Bone marrow (tissue), 2 donors: ENCODE measurements around the gene RSL1D1.
A peak's percentile ranks its signal among the peaks of the same experiment; 100 is the strongest.

ENCODE experiments used
- DNase-seq, 2 donors: peaks; one replicate each; lab custom pipeline; 2025; lab: John Stamatoyannopoulos, UW

RSL1D1 gene

DNA sequence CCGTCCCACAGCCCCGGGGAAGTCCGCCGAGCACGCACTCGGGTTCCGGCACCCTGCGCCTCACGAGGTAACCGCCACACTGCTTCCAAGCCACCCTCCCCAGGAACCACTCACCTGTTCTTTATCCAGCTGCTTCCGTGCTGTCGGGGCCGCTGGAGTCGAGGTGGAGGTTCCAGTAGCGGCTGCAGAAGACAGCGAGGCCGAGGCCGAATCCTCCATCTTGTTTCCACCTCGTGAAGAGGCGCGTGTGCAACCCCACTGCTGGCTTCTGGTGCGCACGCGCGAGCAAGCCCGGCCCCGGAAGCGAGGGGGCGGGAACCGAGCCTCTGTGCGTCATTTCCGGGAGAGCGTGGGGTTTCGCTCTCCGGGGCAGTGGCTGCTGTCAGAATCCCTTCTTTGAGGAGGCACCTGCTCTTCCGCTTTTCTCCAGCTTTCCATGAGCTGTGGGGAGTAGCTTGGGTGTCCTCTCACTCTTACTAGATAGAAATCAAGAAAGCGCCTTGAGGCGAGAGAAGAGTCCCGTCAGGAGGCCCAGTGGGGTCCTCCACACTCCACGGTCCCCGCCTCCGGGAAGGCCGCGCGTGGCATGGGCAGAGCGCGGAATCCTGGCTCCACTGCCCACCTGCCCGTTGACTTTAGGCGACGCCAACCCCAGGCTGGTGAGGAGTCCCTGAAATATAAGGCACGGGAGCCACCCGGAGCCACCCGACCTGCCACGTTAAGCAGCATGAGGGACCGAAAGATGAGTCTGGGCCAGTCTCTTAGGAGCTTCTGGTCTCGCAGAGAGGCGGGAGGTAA lies at the start of gene RSL1D1:
TSS of gene RSL1D1 (minus strand) at position 249 of the 798 bp plus-strand sequence. CDS start at position 219, 30 bp downstream.
- DNase-seq = peak; percentile 85 to 91

DNA sequence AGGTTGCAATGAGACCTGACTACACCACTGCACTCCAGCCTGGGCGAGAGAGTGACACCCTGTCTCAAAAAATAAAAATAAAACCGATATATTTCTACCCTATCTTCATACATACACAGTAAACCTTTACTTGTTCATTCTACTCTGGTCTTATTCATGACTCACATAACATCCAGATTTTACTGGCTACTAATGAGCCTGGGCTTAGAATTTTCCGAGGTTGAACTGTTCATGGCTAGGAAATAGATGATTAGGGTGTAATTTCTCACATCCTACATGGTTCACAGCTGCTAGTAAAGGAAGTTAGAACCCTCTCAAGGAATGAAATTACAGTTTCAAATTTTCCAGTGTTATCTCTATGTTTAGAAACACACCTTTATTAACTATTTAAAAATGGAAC lies 49.7 kb upstream of the RSL1D1 start:
- no peak for DNase-seq

DNA sequence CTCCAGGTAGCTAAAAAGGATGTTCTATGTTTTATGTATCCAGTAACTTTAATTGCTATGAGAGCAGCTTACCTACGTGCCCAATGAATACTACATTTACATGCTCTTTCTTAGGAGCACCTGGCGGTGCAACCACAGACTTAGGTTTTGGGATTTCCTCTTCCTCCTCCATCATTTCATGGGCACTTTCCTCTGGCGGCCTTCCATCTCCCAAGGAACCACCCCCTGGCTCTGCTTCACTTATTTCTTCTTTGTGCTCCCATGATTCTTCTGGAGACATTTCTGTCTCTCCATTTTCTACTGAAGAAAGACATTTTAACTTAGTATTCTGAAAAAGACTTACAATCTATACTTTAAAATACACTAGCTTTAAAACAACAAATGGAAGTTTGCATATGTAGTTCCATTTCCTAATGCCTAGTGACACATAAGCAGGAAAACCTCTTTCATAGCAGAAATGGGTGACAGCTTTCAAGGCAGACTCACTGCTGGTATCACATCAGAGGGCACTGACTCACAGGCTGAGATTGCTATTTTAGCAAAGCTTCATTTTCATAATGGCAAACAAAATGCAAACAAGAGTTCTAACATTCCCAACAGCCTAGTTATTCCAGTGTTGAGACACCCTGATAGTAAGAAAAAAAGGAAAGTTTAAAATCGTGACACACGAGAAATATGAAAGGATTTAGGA lies 45.3 kb upstream of the RSL1D1 start:
- no peak for DNase-seq

DNA sequence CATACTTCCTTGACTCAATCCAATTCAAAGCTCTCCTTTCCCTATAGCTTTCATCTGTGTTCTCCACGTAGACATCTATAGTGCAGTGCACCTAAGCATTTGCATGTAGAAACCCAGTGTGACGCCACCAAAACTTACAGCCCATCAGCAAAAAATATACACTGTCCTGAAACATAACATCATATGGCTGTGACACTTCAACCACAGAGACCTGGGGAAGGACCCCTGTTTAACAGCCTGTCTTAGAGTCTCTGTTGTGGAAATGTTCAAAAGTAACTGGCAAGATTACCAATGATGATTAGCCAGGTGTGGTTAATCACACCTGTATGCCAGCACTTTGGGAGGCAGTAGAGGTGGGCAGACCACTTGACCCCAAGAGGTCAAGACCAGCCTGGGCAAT lies 42.2 kb upstream of the RSL1D1 start:
- DNase-seq = no peak

DNA sequence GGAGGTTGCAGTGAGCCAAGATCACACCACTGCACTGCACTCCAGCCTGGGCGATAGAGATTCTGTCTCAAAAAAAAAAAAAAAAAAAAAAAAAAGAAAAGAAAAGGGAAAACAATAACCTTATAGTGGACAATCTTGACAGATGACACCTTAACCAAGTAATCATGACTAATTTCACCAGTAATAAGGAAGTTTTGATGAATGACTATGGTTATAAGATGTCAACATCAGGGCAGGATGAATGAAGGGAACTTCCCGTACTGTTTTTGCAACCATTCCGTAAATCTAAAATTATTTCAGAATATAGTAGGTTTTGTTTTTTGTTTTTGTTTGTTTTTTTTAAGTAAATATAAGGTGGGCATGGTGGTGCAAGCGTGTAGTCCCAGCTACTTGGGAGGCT lies 41.4 kb upstream of the RSL1D1 start:
- DNase-seq = no peak

DNA sequence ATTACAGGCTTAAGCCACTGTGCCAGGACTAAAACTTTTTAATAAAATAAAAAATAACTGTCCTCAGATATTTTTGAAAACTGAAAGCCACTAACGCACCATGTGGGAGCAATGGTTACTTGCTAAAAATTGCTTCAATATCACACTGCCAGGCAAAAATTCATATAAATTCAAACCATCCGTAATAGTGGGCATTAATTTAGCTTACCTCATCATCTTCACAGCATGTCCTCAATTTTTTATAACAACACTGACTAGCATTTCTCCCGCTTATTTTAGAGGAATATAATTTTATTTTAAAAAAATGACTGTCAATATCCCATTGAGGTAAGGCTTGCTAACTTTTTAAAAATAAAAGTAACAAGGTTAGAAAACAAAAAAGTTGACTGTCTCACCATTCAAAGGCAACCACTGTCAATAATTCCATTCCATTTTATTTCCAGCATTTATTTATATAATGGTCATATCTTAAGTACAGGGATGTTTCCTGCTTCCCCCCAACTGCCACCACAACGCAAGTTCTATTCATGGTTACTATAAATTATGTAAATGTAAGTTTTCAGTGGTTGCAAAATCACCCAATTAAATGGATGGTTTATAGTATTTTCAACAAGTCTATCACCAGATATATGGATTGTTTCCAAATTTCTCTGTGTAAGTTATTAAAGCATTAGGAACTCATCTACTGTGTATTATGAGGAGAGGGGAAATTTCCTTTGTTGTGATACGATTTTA lies 39.1 kb upstream of the RSL1D1 start:
- no peak for DNase-seq

DNA sequence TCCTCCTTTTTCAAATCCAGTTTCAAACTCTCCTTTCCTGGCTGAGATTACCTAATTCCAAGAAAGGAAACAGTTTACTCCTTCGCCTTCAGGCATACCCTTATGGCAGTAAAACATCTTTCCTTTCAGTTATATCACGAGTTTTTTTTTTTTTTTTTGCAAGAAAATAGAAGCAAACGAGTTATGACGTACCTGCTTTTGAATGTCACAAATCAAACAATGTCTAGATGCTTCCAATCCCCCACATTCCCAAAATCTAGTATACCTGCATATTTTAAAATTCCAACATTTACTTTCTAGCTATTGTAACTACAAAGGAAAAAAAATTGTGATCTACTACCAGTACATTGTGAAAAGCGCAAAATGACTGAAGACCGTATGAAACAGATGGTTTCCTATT lies 35.5 kb upstream of the RSL1D1 start:
- DNase-seq = no peak

DNA sequence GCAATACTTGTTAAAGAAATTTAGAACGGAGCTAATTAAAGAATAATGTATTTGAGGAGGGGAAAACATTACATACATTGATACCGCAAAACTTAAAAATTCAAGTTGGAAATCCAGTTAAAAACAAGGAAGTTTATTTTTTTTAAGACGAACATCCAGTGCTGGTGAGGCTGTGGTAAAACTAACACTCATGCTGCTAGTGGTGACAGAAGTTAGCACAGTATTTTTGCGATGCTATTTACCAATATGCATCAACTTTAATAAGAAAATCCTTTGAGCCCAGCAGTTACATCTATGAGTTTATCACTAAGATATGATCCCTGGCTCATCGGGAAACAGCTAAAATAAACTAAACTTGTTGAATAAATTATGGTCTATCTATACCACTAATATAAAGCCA lies 32.7 kb upstream of the RSL1D1 start:
- no peak for DNase-seq

DNA sequence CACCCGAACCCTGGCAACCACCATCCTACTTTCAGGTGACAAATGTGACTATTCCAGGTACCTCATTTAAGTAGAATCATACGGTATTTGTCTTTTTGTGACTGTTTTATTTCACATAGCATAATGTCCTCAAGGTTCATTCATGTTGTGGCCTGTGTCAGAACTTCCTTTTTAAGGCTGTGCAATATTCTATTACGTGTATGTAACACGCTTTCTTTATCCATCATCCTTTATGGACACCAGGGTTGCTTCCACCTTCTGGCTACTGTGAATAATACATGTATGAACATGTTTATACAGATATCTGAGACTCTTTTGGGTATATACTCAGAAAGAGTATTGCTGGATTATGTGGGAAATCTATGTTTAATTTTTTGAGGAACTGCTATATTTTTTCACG lies 28.7 kb upstream of the RSL1D1 start:
- no peak for DNase-seq

DNA sequence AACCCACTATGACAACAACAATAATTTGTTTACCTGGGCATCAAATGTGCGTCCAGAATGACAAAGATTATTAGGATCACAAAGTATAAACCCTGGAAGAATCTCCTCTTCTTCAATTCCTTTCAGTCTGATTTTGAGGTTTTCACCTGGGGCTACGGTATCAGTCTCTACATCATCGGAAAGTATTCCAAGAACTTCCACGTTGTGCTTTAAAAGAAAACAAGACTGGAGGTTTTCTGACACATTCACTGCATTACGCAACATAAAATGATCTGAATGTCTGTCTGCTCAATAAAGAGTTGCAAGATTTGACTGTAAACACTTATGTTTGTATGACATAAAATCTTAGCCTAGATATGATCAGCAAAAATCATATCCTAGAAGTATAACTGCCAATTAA lies 26.0 kb upstream of the RSL1D1 start:
- no peak for DNase-seq

DNA sequence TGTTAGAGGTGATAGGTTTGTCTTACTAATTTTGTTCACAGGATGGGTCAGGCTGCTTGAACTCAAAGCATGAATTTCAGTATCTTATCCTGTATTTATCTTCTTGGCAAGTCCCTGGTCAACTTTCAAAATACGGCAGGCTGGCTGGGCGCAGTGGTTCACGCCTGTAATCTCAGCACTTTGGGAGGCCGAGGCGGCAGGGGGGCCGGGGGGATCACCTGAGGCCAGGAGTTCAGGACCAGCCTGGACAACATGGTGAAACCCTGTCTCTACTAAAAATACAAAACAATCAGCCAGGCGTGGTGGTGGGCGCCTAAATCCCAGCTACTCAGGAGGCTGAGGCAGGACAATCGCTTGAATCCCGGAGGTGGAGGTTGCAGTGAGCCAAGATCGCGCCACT lies 25.0 kb upstream of the RSL1D1 start:
- DNase-seq = no peak

DNA sequence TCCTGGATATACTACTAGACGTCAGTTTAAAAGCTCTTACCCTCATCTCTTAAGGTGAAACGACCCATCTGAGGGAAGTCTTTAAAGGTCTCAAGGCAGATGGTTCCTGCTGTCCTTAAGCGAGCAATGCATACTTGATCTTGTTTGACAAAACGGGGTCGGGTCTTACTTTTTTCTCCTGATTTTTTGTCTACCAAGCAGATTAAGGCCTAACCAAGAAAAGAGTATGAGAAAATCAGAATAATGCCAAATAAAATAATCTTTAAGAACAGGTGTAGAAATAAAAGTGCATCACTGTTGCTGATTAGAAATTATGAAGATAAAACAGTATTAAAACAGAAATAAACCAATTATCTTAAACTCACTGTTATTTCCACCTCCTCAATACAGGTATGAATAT lies 24.4 kb upstream of the RSL1D1 start:
- DNase-seq = no peak

DNA sequence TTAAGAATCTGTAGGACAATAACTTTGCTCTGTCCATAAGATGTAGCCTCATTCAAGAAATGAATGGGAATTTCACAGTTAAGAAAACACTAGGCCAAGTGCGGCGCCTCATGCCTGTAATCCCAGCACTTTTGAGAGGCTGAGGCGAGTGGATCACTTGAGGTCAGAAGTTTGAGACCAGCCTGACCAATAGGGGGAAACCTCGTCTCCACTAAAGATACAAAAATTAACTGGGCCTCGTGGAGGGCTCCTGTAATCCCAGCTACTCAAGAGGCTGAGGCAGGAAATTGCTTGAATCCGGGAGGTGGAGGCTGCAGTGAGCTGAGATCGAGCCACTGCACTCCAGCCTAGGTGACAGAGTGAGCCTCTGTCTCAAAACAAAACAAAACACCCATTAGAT lies 19.9 kb upstream of the RSL1D1 start:
- DNase-seq = no peak

DNA sequence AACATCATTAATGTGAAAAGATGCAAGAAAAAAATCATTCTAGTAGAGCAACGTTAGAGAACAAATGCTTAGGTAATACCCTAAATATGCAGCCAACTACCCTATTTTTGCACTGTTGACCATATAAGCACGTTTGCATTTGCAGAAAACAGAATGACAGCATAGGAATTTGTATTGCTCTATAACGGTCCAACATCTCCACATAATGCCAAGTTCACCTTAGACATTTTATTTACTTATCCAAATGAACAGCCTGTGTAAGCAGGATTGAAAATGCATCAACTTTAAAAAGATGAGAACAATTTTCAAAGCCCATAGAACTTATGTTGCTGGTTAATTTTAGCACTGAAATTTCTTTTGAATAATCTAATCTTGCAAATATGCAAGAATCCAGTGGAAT lies 19.1 kb upstream of the RSL1D1 start:
- DNase-seq = no peak

DNA sequence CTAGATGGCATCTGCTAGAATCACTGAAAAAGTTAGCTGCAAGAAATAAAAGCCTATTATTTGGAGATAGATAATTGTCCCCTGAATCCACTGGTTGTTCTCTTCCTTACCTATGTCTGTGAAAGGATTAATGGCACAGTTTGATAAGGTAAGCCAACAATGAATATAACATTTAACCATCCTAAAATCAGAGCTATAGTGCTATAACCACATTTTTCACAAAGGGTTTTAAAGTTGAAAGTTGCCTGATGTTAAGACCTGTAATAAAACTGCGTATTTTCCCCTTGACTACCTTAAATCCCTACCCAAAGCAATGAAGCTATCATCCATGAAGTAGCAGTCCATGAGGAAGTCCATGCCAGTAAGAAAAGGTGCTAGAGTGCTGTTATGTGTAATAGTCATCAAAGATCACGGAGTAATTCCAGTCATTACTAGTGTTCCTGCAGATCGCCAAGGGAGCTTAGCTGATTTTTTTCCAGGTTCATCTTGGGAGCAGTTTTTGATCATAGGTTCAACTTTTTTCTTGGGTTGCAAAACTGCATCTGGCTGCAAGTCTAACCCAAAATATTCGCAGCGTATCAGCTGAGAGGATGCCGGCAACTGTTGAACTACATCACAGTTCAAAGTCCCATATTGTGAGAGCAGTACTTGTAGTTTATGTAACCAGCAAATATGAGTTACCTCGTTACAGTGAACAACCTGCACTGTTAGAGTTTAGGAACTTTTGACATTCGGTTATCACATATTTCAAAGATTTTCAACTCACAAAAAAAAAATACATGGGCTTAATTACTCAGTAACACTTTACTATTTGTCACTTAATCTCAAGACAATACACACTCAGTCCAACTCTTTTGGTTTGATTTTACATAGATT lies 18.2 kb upstream of the RSL1D1 start:
- DNase-seq = no peak

DNA sequence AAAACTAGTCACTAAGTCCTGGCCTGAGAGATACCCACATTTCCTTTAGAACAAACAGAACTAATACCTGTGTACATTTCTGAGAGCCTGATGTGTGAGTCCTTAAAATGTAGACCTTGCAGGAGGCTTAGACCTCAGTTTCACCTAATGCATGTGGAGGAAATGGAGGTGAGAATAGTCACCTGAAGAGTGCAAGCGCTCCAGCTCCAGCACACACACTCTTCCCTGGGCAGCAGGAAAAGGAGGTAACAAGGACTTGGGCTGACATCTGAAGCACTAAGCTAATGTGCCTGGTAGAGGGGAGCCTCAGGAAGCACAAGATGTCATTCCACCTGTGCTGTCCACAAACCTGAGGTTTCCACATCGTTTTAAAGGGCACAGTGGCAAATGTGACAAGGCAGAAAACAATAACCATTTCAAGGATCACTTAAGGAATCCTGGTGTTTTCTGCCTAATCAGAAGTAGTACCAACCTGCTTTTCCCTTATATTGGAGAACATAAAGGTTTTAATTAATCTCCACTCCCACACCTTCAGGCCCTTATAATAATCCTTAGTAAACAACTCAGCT lies 17.2 kb upstream of the RSL1D1 start:
- DNase-seq = no peak

DNA sequence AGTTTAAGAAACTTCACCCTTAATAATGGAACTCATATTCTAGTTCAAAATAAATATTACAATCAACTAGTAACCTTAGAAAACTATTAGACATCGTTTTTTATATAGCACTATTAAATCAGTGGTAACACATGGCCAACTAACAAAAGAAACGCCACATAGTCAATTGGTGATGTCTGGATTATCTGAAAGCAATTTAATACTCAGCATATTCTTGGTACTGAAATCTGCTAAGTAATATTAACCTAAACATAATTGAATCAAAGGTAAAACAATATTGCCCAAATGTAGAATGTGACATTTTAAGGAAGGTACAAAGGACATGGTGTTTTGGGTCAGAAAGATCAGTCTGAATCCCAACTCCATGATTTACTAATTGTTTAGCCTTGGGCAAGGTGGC lies 11.1 kb upstream of the RSL1D1 start:
- no peak for DNase-seq

DNA sequence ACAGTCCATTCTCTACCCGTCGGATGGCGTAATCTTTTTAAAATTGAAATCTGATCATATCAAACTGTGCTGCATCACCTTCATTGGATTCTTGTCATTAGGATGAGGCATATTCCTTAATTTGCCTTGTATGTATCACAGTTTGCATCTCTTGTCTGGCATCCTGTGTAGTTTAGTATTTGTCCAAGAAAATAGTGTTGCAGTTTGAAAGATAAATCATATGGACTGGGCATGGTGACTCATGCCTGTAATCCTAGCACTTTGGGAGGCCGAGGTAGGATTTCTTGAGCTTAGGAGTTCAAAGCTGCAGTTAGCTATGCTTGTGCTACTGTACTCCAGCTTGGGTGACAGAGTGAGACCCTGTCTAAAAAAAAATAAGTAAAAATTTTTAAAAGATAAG lies 5.8 kb upstream of the RSL1D1 start:
- no peak for DNase-seq

DNA sequence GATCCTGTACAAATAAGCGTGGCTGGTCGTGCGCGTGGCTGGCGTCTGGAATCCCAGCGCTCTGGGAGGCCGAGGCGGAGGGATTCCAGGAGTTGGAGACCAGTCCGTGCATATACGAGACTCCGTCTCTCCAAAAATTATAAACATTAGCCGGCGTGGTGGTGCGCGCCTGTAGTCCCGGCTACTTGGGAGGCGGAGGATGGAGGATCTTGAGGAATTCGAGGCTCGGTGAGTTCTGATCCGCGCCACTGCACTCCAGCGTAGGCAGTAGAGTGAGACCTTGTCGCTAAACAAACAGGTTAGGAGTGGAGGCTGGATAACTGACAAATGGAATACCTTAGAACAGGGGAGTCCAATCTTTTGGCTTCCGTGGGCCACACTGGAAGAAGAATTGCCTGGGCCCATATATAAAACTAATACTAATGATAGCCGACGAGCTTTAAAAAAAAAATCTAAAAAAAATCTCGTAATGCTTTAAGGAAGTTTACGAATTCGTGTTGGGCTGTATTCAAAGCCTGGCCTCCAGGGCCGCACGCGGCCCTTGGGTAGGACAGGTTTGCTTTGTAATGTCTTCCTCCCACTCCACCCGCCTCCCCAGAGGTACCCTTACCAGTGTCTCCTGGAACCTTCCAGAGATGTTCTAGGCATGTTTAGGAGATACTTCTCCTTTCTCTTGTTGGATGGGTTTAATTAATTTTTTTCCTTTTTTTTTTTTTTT lies 909 bp upstream of the RSL1D1 start:
- no peak for DNase-seq

DNA sequence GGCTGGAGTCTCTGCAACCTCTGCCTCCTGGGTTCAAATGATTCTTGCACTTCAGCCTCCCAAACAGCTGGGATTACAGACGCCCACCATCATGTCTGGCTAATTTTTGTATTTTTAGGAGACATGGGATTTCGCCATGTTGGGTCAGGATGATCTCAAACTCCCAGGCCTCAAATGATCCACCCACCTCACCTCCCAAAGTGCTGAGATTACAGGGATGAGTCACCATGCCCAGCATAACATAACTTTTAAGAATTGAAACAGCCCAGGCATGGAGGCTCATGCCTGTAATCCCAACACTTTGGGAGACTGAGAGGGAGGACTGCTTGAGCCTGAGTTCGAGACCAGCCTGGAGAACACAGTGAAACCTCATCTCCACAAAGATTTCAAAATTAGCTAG lies 2.5 kb downstream of the RSL1D1 start:
- no peak for DNase-seq

DNA sequence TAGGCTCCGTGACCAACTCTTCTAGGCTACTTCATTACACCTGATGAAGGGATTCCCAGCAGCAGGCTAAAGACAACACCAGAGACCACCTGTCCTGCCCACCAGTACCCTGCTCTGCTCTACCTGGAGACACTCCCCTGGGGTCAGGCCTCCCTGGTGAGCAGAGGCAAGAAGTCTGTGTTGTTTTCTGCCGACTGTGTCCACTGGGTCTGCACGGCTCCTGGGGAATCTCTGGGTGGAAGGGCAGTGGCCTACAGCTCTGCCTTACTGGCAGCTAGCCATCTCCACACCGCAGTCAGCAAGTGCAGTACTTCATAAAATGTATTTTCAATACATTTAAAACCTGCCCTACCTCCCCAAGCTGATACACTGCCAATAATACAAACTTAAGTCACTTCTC lies 6.8 kb downstream of the RSL1D1 start:
- no peak for DNase-seq
